ENCODE data around the gene ALPP.
"Not testable (repeated sequence)": the region's sequence is repeated elsewhere in the genome, so short reads cannot be mapped to it uniquely, and the experiment has no call there.

ALPP gene

DNA sequence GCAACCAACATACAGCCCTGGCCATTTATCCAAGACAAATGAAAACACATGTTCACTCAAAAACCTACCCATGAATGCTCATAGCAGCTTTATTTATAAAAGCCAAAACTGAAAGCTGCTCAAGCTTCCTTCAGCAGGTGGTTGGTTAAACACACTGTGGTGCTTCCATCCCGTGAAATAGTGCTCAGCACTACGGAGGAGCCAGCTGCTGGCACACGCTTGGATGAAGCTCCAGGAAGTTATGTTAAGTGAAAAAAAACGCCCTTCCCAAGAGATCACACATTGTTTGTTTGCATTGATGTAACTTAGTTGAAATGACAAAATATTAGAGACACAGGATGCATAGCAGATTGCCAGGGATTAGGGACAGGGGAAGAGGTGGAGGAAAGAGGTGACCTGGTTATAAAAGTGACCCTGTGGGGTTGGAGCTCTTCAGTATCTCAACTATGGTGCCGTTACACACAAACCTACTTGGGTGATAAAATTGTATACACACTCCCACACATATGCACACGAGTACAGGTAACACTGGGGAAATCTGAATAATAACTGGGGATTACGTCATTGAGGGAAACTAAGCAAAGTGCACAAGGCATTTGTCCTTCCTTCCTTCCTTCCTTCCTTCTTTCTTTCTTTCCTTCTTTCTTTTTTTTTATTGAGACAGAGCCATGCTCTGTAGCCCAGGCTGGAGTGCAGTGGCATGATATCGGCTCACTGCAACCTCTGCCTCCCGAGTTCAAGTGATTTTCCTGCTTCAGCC lies 21.9 kb downstream of the ALPP start:
- in situ Hi-C loops (cut with HindIII; ENCODE audit: low sequenced_read_pairs) = no loop called here

DNA sequence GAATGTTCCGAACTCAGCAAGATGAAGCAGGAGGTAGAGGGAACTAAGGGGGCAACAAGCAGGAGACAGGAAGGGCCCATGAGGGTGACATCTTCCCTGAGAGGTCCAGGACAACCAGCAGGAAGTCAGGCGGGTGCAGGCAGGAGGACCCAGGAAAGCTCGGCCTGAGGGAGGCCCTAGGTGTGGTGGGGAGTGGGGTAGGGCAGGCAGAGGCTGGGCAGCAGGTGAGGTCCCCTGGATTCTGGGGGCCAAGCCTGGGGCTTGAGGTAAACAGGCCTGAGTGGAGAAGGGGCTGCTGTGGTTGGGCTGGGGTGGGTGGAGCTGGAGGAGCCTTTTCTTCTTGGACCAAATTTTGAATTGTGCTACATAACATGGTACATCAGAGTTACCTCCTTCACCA lies 24.0 kb downstream of the ALPP start:
- in situ Hi-C loops (cut with HindIII; ENCODE audit: low sequenced_read_pairs) = no loop called here

DNA sequence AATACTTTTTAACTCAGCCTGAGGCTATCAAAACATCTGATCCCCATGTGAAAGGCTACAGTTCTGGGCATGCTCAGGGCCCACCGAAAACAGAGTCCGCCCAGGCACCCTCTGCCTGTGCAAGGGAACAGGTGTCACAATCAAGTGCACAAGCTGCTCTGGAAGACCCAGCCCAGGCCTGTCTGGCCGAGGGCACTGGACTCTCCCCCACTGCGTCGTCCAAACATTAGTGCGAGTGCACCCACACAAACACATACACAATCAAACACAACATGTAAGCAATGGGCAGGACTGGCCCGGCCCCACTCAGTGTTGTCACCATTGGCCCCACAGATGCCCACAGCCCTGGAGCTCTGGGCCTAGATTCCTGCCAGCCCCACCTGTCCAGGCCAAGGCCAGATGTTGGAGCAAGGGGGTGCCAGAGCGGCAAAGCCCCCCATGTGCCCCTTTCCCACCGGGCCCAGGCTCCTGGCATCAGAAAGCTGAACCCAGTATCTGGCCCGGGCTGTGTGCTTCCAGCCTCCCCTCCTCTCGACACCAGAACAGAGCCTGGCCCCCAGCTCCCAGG lies 27.5 kb downstream of the ALPP start:
- in situ Hi-C loops (cut with HindIII; ENCODE audit: low sequenced_read_pairs) = no loop called here

- in situ Hi-C loops (cut with HindIII; ENCODE audit: low sequenced_read_pairs) = no loop called here
These were observed 28.2 kb downstream of the ALPP start, which contains the start of gene ALPG for GRCh38 chr2:232406556-232407310. TSS of gene ALPG (plus strand) at chr2:232406844. CDS start at chr2:232406895, 51 bp downstream.

- in situ Hi-C loops (cut with HindIII; ENCODE audit: low sequenced_read_pairs) = not testable (repeated sequence)
These were observed 29.0 kb downstream of the ALPP start for GRCh38 chr2:232407428-232408150.

GRCh38 chr2:232408269-232408668 lies 29.7 kb downstream of the ALPP start:
- in situ Hi-C loops (cut with HindIII; ENCODE audit: low sequenced_read_pairs) = not testable (repeated sequence)

DNA sequence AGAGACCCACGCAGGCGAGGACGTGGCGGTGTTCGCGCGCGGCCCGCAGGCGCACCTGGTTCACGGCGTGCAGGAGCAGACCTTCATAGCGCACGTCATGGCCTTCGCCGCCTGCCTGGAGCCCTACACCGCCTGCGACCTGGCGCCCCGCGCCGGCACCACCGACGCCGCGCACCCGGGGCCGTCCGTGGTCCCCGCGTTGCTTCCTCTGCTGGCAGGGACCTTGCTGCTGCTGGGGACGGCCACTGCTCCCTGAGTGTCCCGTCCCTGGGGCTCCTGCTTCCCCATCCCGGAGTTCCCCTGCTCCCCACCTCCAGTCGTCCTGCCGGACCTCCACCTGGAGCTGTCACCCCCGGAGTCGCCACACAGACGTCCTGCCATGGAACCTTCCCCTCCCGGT lies 31.1 kb downstream of the ALPP start:
- in situ Hi-C loops (cut with HindIII; ENCODE audit: low sequenced_read_pairs) = loop anchor here (5.0 kb wide), 1 partner anchor 103 kb away; no protein-coding TSS in a partner anchor

- in situ Hi-C loops (cut with HindIII; ENCODE audit: low sequenced_read_pairs) = loop anchor here (5.0 kb wide), 1 partner anchor 102 kb away; no protein-coding TSS in a partner anchor
These were observed 31.8 kb downstream of the ALPP start for GRCh38 chr2:232410238-232410900.

DNA sequence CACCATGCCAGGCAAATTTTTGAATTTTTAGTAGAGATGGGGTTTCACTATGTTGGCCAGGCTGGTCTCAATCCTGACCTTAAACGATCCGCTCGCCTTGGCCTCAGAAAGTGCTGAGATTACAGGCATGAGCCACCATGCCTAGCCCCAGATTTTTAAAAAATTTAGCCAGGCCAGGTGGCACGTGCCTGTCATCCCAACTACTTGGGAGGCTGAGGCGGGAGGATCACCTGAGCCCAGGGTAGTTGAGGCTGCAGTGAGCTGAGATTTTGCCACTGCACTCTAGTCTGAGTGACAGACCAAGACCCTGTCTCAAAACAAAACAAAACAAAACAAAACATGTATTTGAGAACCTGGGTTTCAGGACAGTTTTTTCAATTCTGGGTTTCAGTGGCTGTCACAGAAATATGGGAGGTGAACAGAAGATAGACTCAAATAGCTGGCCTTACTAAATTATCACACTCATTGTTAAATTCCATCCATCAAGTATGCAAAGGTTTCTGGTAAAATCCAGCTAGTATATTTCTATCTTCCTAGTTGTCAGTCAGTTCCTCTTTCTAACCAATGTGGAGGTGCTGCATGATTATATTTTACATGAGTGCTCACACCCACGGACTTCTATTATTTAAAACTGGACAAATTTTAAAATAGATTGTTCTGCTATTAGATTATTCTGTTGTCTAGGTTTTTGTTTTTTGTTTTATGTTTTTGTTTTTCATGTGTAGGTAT lies 33.5 kb downstream of the ALPP start:
- in situ Hi-C loops (cut with HindIII; ENCODE audit: low sequenced_read_pairs) = loop anchor here (5.0 kb wide), 1 partner anchor 100 kb away; no protein-coding TSS in a partner anchor

DNA sequence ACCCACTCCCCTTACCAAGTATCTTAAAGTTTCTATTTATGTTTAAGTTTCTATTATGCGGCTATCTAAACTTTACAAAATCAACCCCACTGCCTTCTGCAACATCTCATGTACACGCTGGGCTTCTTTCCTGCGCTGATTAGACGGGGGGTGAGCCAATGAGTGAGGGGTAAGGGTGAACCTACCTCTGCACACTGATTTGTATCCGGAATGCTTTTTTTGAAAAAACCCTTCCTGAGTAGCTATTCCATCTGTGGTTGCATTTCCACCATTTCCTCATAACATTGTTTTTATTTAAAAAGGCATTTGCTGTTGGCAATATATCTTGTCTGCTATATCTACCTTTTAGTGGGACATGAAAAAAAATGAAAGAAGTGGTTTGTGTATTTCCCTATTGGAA lies 34.4 kb downstream of the ALPP start:
- in situ Hi-C loops (cut with HindIII; ENCODE audit: low sequenced_read_pairs) = loop anchor here (5.0 kb wide), 1 partner anchor 99 kb away; no protein-coding TSS in a partner anchor

GRCh38 chr2:232415138-232415690 lies 36.7 kb downstream of the ALPP start:
- in situ Hi-C loops (cut with HindIII; ENCODE audit: low sequenced_read_pairs) = no loop called here

DNA sequence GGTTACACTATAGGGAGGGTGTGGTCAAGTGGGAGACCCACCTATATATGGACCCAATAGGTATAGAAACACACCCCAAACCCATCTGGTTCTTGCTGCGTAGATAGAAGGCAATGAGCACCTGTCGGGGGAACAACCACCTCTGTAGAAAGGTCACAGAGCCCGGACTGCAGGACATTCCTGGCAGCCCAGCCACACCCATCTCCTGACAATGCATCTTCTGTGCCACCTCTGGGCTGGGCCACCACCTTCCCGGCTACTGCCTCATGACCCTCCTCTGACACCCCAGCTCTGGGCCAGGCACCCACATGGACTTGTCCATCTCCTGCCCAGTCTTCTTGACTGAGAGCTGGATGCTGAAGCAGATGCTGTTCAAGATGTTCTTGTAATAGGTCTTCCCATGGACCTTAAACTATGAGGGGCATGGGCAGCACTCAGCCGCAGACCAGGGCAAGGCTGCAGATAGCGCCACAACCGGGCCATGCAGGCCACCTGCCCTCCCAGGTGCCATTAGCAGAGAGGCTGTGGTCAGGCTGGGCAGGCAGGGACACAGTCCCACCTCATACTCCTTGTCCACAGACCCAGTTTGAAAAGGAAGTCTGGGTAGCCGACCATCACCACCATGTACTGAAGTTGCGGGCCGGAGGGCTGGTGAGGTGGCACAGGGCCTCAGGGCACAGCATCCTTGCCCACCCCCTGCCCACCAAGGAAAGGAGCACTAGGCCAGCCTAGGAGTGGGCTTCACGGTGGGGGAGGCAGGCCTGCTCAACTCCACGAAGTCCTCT lies 37.4 kb downstream of the ALPP start:
- in situ Hi-C loops (cut with HindIII; ENCODE audit: low sequenced_read_pairs) = no loop called here

DNA sequence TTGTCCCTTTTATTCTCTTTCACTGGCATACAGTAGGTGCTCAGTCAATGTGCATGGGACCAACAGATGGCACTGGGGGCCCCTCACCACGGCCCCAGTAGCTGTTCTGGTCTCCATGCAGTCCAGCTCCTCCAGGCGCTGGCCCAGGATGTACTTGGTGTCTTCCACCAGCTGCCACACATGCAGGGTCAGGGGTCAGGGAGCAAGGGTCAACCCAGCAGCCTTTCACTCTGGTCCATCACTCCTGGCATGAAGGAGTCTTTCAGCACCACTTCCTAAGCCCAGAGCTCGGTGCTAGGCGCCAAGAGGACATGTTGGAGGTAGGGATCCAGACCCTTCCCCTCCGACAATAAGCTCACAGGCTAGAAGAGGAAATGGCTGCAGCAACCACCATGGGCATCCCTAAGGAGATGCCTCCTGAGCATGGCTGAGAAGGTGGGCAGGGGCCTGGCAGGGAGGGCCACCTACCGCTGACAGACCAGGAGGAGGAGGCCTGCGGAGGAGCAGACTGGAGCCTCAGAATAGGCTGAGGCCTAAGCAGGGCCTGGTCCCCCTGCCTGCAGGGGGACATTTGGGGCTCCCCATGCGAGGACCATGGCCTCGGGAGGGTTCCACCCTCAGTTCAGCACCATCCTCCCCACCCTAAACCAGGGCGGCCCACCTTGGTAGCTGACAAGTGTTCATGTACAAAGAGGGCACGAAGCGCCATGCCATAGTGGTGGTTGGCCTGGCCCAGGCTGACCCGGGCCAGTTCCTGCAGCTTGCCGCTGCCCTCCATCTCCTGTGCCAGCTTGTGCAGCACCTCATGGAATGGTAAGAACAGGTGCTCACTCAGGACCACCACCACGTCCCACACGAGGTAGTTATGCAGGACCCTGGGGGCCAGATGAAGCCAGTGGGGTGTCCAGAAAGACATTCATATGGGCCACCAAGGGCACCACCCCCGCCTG lies 38.2 kb downstream of the ALPP start:
- in situ Hi-C loops (cut with HindIII; ENCODE audit: low sequenced_read_pairs) = no loop called here

GRCh38 chr2:232417489-232417888 lies 38.9 kb downstream of the ALPP start:
- in situ Hi-C loops (cut with HindIII; ENCODE audit: low sequenced_read_pairs) = no loop called here

- in situ Hi-C loops (cut with HindIII; ENCODE audit: low sequenced_read_pairs) = no loop called here
These were observed 39.5 kb downstream of the ALPP start for GRCh38 chr2:232418056-232418455.

- in situ Hi-C loops (cut with HindIII; ENCODE audit: low sequenced_read_pairs) = no loop called here
These were observed 40.1 kb downstream of the ALPP start for GRCh38 chr2:232418466-232419244.

Measured in endothelial cell of hepatic sinusoid (primary cell).